Adrenal gland (tissue), 5 donors: ENCODE data around the gene CENPP.

Experiments used
- CTCF ChIP-seq, 6 experiments: fragments of 450-650 bp in 4 of 6; fragments of 200-600 bp in 2 of 6; sonication (generic) in 1 of 6; IDR thresholded peaks; 1 replicate in 5 of 6; 2 replicates in 1 of 6; pipeline versions ENCODE4 v1.5.1 to v1.8.0; 2016 to 2021; ENCODE audit warnings: antibody characterized with exemption in 6 of 6, mild to moderate bottlenecking in 2 of 6, moderate library complexity in 1 of 6
- POLR2A ChIP-seq, 2 donors: fragments of 450-650 bp; IDR thresholded peaks; one replicate each; pipeline ENCODE4 v1.6.1; 2017; ENCODE audit warnings: antibody characterized with exemption in 2 of 2, mild to moderate bottlenecking in 2 of 2, moderate library complexity in 1 of 2
- donor health status: DM: no; HTN: no; CAD: no.

GRCh38 chr9:92563116-92564100 lies 237.7 kb downstream of the CENPP start:
- TF ChIP-seq CTCF (IDR thresholded peaks at IDR 0.05): no peak
- no peak for TF ChIP-seq POLR2A (IDR thresholded peaks at IDR 0.05)
